Nephron (organoid): ENCODE measurements around the gene LTO1.
"Not testable (repeated sequence)": the region's sequence is repeated elsewhere in the genome, so short reads cannot be mapped to it uniquely, and the experiment has no call there.

Source experiments
- H3K27ac Mint-ChIP-seq, 3 experiments: 2 replicates each; pipeline ENCODE4 v1.8.0; 2020; ENCODE audit warnings: mixed read lengths in 3 of 3, mild to moderate bottlenecking in 2 of 3, moderate library complexity in 1 of 3
- H3K27me3 Mint-ChIP-seq: 2 replicates; pipeline ENCODE4 v1.8.0; 2021; ENCODE audit warnings: low read depth, mild to moderate bottlenecking, moderate library complexity, mixed read lengths
- H3K36me3 Mint-ChIP-seq: 2 replicates; pipeline ENCODE4 v1.8.0; 2020; ENCODE audit warnings: low read depth, mixed read lengths
- H3K4me1 Mint-ChIP-seq: 2 replicates; pipeline ENCODE4 v1.8.0; 2020; ENCODE audit warnings: mixed read lengths
- H3K4me3 Mint-ChIP-seq, 3 experiments: 2 replicates each; pipeline ENCODE4 v1.8.0; 2020; ENCODE audit warnings: mild to moderate bottlenecking in 3 of 3, mixed read lengths in 3 of 3, moderate library complexity in 2 of 3
- H3K9me3 Mint-ChIP-seq: 2 replicates; pipeline ENCODE4 v1.8.0; 2020; ENCODE audit warnings: mixed read lengths
- TF ChIP-seq, protein P1 (sequence below), 3 experiments: fragments of 200-600 bp; sonication (generic); IDR thresholded peaks; one replicate each; pipeline ENCODE4 v1.5.0; 2021; ENCODE audit warnings: antibody characterized with exemption in 3 of 3; ENCODE audit not compliant: unreplicated experiment in 3 of 3

The LTO1 gene

DNA sequence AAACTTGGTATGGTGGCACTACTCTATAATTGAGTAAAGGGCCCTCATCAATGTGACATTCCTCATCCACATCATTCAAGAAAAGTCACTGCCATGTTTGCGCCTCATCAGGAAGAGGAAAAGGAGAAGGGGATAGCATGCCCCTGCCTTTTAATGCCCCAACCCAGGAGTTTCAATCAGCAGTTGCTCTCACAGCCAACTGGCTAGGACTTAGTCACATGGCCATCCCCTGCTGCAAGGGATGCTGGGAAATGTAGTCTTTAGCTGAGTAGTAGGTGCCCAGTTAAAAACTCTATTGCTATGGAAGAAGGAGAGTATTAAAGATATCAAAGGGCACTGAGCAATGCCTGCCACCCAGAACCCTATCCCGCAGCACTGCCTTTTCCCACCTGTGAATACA is 45.1 kb downstream of the LTO1 start:
- H3K4me1 Mint-ChIP-seq, result no peaks in the 10 kb centered on the region
- H3K27ac Mint-ChIP-seq, result no peak overlapping the region
- H3K36me3 Mint-ChIP-seq, result no peaks in the 10 kb centered on the region
- TF ChIP-seq, protein P1, sequence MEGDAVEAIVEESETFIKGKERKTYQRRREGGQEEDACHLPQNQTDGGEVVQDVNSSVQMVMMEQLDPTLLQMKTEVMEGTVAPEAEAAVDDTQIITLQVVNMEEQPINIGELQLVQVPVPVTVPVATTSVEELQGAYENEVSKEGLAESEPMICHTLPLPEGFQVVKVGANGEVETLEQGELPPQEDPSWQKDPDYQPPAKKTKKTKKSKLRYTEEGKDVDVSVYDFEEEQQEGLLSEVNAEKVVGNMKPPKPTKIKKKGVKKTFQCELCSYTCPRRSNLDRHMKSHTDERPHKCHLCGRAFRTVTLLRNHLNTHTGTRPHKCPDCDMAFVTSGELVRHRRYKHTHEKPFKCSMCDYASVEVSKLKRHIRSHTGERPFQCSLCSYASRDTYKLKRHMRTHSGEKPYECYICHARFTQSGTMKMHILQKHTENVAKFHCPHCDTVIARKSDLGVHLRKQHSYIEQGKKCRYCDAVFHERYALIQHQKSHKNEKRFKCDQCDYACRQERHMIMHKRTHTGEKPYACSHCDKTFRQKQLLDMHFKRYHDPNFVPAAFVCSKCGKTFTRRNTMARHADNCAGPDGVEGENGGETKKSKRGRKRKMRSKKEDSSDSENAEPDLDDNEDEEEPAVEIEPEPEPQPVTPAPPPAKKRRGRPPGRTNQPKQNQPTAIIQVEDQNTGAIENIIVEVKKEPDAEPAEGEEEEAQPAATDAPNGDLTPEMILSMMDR (IDR thresholded peaks at IDR 0.05; ENCODE audit: unreplicated experiment in 3 of 3), result no peak
- no peak overlapping the region for H3K4me3 Mint-ChIP-seq
- H3K9me3 Mint-ChIP-seq, result peaks cover 14% of the 10 kb centered on the region
- H3K27me3 Mint-ChIP-seq, result peaks cover 29% of the 10 kb centered on the region

DNA sequence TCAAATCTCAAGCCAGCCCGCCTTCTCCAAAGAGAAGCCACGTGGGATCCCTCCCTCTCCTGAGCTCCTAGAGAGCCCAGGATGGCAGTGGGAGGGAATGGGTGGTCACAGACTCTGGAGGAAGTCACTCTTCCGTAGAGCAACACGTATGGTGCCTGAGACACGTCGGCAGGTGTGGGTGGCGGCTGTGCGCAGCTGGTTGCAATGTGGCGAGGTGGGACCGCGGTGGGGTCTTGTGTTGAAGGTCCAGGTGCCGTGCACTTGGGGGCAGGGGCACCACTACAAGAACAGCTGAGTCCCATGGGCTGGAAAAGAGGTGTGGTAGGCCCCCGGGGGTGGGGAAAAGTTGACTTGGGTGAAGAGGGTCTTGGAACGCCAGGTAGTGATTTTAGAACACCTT is 47.6 kb downstream of the LTO1 start:
- Mint-ChIP-seq H3K27me3 (peaks cover 21% of the 10 kb centered on the region), H3K9me3 (peaks cover 14% of the 10 kb centered on the region), H3K27ac (no peak overlapping the region), H3K4me3 (no peak overlapping the region), H3K4me1 (no peaks in the 10 kb centered on the region), H3K36me3 (no peaks in the 10 kb centered on the region)
- TF ChIP-seq, protein P1 (IDR thresholded peaks at IDR 0.05; ENCODE audit: unreplicated experiment in 3 of 3), result no peak

DNA sequence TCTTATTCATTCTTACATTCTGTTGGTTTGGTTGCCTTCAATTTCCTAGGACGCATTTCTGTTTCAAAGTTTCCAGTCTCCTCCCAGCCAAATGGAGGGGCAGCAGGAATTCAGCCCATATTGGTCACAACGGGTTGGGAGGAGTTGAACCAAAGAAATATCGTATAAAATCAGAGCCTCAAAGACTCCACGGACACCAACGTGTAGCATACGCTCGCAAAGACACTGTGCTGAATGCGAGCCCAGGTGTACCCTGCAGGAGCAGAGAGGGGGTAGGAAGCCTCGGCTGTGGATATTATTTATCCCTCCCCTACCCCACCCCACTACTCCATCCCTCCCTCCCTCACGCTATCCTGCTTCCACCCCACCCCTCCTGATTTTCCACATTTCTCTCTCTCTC is 49.7 kb downstream of the LTO1 start:
- Mint-ChIP-seq H3K27me3 (peaks cover 10% of the 10 kb centered on the region), H3K4me1 (no peaks in the 10 kb centered on the region), H3K27ac (no peak overlapping the region), H3K4me3 (no peak overlapping the region), H3K36me3 (no peaks in the 10 kb centered on the region), H3K9me3 (peaks cover 11% of the 10 kb centered on the region)
- TF ChIP-seq, protein P1 (IDR thresholded peaks at IDR 0.05; ENCODE audit: unreplicated experiment in 3 of 3), result no peak

DNA sequence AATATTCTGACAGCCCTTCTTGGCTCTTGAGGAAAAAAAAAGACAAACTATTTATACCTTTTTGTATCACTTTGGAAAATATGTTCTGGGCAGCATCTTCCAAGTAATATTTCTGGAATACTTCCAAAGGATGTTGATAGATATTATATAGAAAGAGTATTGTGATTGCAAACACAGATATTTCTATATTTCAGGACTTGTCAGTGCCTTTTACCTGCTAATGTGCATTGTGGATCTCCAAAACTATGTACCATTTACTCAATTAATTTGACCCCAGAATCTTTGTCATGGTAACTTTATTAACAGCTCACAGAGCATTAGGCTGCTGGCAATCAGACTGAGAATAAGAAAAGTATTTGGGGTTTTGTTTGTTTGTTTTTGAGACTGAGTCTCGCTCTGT is 50.9 kb downstream of the LTO1 start:
- peaks cover 3% of the 10 kb centered on the region for H3K9me3 Mint-ChIP-seq
- H3K36me3 Mint-ChIP-seq, result no peaks in the 10 kb centered on the region
- H3K4me1 Mint-ChIP-seq, result no peaks in the 10 kb centered on the region
- TF ChIP-seq, protein P1 (IDR thresholded peaks at IDR 0.05; ENCODE audit: unreplicated experiment in 3 of 3), result no peak
- no peak overlapping the region for H3K27ac Mint-ChIP-seq
- no peak overlapping the region for H3K4me3 Mint-ChIP-seq
- H3K27me3 Mint-ChIP-seq, result peaks cover 10% of the 10 kb centered on the region

DNA sequence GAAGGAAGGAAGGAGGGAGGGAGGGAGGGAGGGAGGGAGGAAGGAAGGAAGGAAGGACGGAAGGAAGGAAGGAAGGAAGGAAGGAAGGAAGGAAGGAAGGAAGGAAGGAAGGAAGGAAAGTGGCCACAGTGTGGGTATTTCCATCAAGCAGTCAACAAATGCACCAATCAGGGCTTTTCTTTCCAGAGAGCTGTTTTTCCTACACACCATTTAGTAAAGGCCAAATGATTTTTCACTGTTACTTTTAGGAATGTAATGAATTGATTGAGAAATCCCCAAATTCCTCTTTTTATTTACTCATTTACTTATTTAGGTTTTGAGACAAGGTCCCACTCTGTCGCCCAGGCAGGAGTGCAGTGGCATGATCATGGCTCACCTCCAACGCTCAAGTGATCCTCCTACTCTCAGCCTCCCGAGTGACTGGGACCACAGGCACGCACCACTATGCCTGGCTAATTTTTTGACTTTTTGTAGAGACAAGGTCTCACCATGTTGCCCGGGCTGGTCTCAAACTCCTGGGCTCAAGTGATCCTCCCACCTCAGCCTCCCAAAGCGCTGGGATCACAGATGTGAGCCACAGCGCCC is 53.0 kb downstream of the LTO1 start:
- not testable (repeated sequence) for H3K36me3 Mint-ChIP-seq

DNA sequence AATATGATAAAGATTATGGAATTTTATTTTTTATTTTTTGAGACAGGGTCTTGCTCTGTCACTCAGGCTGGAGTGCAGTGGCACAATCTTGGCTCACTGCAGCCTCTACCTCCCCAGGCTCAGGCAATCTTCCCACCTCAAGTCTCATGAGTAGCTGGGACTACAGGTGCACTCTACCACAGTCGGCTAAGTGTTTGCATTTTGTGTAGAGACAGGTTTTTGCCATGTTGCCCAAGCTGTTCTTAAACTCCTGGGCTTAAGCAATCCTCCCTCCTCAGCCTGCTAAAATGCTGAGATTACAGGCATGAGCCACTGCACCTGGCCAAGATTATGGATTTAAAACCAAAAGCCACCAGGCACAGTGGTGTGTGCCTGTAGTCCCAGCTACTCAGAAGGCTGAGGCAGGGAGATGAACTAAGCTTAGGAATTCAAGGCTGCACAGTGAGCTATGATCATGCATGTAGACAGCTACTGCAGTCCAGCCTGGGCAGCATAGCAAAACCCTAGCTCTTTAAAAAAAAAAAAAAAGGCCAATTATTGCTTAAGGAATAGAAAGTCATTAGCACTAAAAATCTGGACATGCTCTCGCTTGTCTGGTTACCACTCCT is 54.4 kb downstream of the LTO1 start:
- H3K27ac Mint-ChIP-seq, result no peak overlapping the region
- H3K36me3 Mint-ChIP-seq, result no peaks in the 10 kb centered on the region
- H3K9me3 Mint-ChIP-seq, result no peaks in the 10 kb centered on the region
- H3K27me3 Mint-ChIP-seq, result peaks cover 8% of the 10 kb centered on the region
- H3K4me1 Mint-ChIP-seq, result no peaks in the 10 kb centered on the region
- no peak overlapping the region for H3K4me3 Mint-ChIP-seq
- TF ChIP-seq, protein P1 (IDR thresholded peaks at IDR 0.05; ENCODE audit: unreplicated experiment in 3 of 3), result no peak

More for the DNA sequence above, 53.0 kb downstream of the LTO1 start:
- H3K27ac Mint-ChIP-seq, H3K27me3 Mint-ChIP-seq, H3K9me3 Mint-ChIP-seq, H3K4me3 Mint-ChIP-seq, H3K4me1 Mint-ChIP-seq: not testable (repeated sequence)
